Lower leg skin (tissue), 4 donors: ENCODE data around the gene CLEC2B. TPM values are rescaled to one million over a fixed set of nuclear protein-coding genes. Genes with fewer than 3 reads are reported as not detected.
A peak's percentile ranks its signal among the peaks of the same experiment; 100 is the strongest.

ENCODE experiments used
- DNase-seq, 2 donors: peaks; one replicate each; pipeline ENCODE4 v3.0.0-alpha.2; 2019; ENCODE audit warnings: low spot score in 2 of 2
- H3K4me3 ChIP-seq: fragments of 200-600 bp; sonication (generic); 2 replicates; pipeline ENCODE4 v1.5.1; 2017; ENCODE audit warnings: mild to moderate bottlenecking, low read depth; ENCODE audit not compliant: poor library complexity, severe bottlenecking
- CTCF ChIP-seq, 3 donors: fragments of 450-650 bp; IDR thresholded peaks; one replicate each; pipeline ENCODE4 v1.5.1; 2016; ENCODE audit warnings: antibody characterized with exemption in 3 of 3, mild to moderate bottlenecking in 3 of 3, moderate library complexity in 2 of 3
- POLR2A ChIP-seq, 2 donors: fragments of 450-650 bp; IDR thresholded peaks; one replicate each; pipeline ENCODE4 v1.6.1; 2016 to 2017; ENCODE audit warnings: antibody characterized with exemption in 2 of 2, mild to moderate bottlenecking in 1 of 2, moderate library complexity in 1 of 2
- WGBS, 2 donors: methylation state at CpG; one replicate each; pipeline ENCODE4 v1.1.5; 2018; 5-methylcytosine and 5-hydroxymethylcytosine counted together
- intact Hi-C: fragments of 100-400 bp; cut with DNase I; formaldehyde crosslinking; loops from one replicate; pipeline ENCODE4 v1.15.0; 2023; ENCODE audit warnings: low total_unique reads
- total RNA-seq, 4 donors: library from RNA; depleted of rRNA; stranded (reverse); fragments of >200 nt; gene quantifications; one replicate each; pipeline ENCODE4 v1.1.0, GENCODE V29; 2016

CLEC2B gene
- total RNA-seq, 4 donors from 2014 or later, result 52.3 to 90.6 (median 81.9) TPM

- intact Hi-C loops, result no loop called here
- 84 to 88% methylated on average over 5 of the region's 5 CpGs for WGBS, 2 donors
- TF ChIP-seq POLR2A (IDR thresholded peaks at IDR 0.05) (no peak), CTCF (IDR thresholded peaks at IDR 0.05) (no peak)
- DNase-seq, result no peak
- no peak overlapping the region for H3K4me3 ChIP-seq
Observed at GRCh38 chr12:9829982-9830381, 39.2 kb downstream of the CLEC2B start.

DNA sequence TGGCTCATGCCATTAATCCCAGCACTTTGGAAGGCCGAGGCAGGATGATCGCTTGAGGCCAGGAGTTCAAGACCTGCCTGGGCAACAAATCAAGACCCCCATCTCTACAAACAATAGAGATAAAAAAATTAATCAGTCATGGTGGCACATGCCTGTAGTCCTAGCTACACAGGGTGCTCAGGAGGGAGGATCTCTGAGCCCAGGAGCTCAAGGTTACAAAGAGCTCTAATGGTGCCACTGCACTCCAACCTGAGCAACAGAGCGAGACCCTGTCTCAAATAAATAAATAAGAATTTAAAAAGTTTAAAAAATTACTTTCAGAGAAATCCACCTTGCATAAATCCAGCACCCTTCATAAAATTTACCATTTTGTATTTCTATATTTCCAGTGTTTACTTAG lies 39.7 kb downstream of the CLEC2B start:
- WGBS, 2 donors, result 92% methylated on average over 3 of the region's 3 CpGs
- TF ChIP-seq POLR2A (IDR thresholded peaks at IDR 0.05), result no peak
- TF ChIP-seq CTCF (IDR thresholded peaks at IDR 0.05), result no peak
- DNase-seq, result no peak
- intact Hi-C loops, result no loop called here
- no peak overlapping the region for H3K4me3 ChIP-seq

- no peak within 1 kb of the TSS for H3K4me3 ChIP-seq
- DNase-seq, result no peak
- intact Hi-C loops, result no loop called here
- TF ChIP-seq CTCF (IDR thresholded peaks at IDR 0.05) (no peak), POLR2A (IDR thresholded peaks at IDR 0.05) (no peak)
- 91 to 93% methylated on average over 3 of the region's 3 CpGs for WGBS, 2 donors
Observed at GRCh38 chr12:9827209-9827888, 41.8 kb downstream of the CLEC2B start, which contains the start of gene KLRF1. KLRF1 (plus strand) TSS chr12:9827481; CDS start chr12:9827545, 64 bp downstream.

- TF ChIP-seq POLR2A (IDR thresholded peaks at IDR 0.05) (no peak), CTCF (IDR thresholded peaks at IDR 0.05) (no peak)
- WGBS, 2 donors, result 90 to 93% methylated on average over 9 of the region's 9 CpGs
- H3K4me3 ChIP-seq, result no peak overlapping the region
- intact Hi-C loops, result no loop called here
- no peak for DNase-seq
Observed at GRCh38 chr12:9820281-9820930, 48.7 kb downstream of the CLEC2B start.

GRCh38 chr12:9813821-9814798 lies 55.0 kb downstream of the CLEC2B start:
- peak; percentile 72 to 96 for DNase-seq
- intact Hi-C loops, result no loop called here
- H3K4me3 ChIP-seq, result no peak overlapping the region
- peak in 1 of 3 donors; percentile 52 for TF ChIP-seq CTCF (IDR thresholded peaks at IDR 0.05)
- TF ChIP-seq POLR2A (IDR thresholded peaks at IDR 0.05), result no peak
- WGBS, 2 donors, result 60 to 75% methylated on average over 25 to 28 of the region's 32 CpGs
